GM21529 (cell line): ENCODE data around the gene LRRC8E.
"Not testable (repeated sequence)": the region's sequence is repeated elsewhere in the genome, so short reads cannot be mapped to it uniquely, and the experiment has no call there.

Source experiments
- ATAC-seq: cut with Tn5 transposase; IDR thresholded peaks from one replicate; pipeline ENCODE4 v1.9.1; 2021; ENCODE audit not compliant: unreplicated experiment

The LRRC8E gene

GRCh38 chr19:7883796-7884570 is 4.3 kb upstream of the LRRC8E start:
- ATAC-seq = no peak

- ATAC-seq = no peak
Measured at GRCh38 chr19:7885818-7886217, 2.5 kb upstream of the LRRC8E start.

- no peak for ATAC-seq
Measured at GRCh38 chr19:7887408-7888144, 734 bp upstream of the LRRC8E start.

- ATAC-seq = no peak
Measured at GRCh38 chr19:7888826-7889217, 512 bp downstream of the LRRC8E start.

GRCh38 chr19:7893362-7894101 is 5.2 kb downstream of the LRRC8E start:
- not testable (repeated sequence) for ATAC-seq

GRCh38 chr19:7894612-7895309 is 6.5 kb downstream of the LRRC8E start:
- no peak for ATAC-seq

GRCh38 chr19:7895565-7895964 is 7.3 kb downstream of the LRRC8E start:
- ATAC-seq = no peak

- no peak for ATAC-seq
Measured at GRCh38 chr19:7897292-7897691, 9.0 kb downstream of the LRRC8E start.

GRCh38 chr19:7898967-7899366 is 10.7 kb downstream of the LRRC8E start:
- no peak for ATAC-seq

GRCh38 chr19:7899751-7900378 is 11.6 kb downstream of the LRRC8E start:
- no peak for ATAC-seq

GRCh38 chr19:7900401-7900870 is 12.1 kb downstream of the LRRC8E start:
- no peak for ATAC-seq

- no peak for ATAC-seq
Measured at GRCh38 chr19:7900931-7901330, 12.6 kb downstream of the LRRC8E start.

- no peak for ATAC-seq
Measured at GRCh38 chr19:7901337-7901736, 13.0 kb downstream of the LRRC8E start.

- ATAC-seq = peak; percentile 3
Measured at GRCh38 chr19:7902796-7903243, 14.5 kb downstream of the LRRC8E start.

- ATAC-seq = peak; percentile 79
Measured at GRCh38 chr19:7903244-7904073, 15.1 kb downstream of the LRRC8E start, which contains the start of gene MAP2K7. TSS of gene MAP2K7 (plus strand) at chr19:7903877. CDS start at chr19:7903945, 68 bp downstream.

- peak; percentile 36 for ATAC-seq
Measured at GRCh38 chr19:7904074-7905020, 16.0 kb downstream of the LRRC8E start.

GRCh38 chr19:7905268-7905667 is 17.0 kb downstream of the LRRC8E start:
- no peak for ATAC-seq

- no peak for ATAC-seq
Measured at GRCh38 chr19:7905859-7906258, 17.5 kb downstream of the LRRC8E start.
